Measurements from ENCODE around the gene EPN1.

DNA sequence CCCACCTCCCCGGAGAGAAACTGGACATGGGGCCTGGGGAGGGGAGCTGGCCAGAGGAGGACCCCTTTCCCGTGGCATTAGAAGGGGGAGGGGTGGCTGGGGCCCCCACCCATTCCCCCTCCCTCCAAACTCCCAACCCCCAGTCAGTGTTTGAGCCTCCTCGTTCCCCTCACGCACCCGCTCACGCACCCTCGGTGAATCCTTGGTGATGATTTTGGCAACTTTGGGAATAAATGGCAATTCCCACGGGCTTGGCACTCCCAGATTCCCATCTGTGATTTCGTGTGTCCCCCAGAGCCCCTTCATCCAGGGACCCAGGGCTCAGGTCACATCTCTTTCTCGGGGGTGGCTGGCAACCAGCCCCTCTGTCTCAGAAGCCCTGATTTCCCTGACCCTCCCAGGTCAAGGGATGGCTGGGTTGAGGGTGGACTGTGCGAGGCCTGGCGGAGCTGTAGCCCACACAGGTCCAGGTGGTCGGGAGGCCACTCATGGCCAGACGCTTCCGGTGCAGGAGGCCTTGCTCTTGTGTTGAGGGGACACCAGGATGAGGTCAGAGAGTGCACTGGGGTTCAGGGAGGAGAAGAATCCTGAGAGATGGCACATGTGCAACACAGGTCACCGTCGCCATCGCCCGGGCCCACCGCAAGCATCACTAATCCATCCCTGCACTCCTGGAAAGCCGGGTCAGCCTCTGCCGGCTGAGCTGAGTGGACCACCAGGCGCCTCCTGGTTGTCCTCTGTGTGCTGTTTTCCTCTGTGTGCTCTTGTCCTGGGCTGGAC lies 20.7 kb downstream of the EPN1 start:
- TF ChIP-seq EP300 (IDR thresholded peaks at IDR 0.05; ENCODE audit: low read length) (no peak), POLR2AphosphoS2 (IDR thresholded peaks at IDR 0.05; ENCODE audit: low read length) (no peak), HDGF (IDR thresholded peaks at IDR 0.05) (no peak), ESRRB (CRISPR knock-in tag; IDR thresholded peaks at IDR 0.05; ENCODE audit: borderline replicate concordance) (no peak), PHF8 (IDR thresholded peaks at IDR 0.05; ENCODE audit: borderline replicate concordance, low read length) (no peak), ESRRA (IDR thresholded peaks at IDR 0.05; ENCODE audit: borderline replicate concordance, low read depth) (no peak), TBP (optimal IDR thresholded peaks at IDR 0.05; ENCODE audit: low read depth, low read length) (no peak), NFYB (IDR thresholded peaks at IDR 0.05; ENCODE audit: extremely low read depth, insufficient read length) (no peak), ZNF316 (IDR thresholded peaks at IDR 0.05) (no peak), SOX6 (IDR thresholded peaks at IDR 0.05) (no peak)
- TF ChIP-seq, protein P1, sequence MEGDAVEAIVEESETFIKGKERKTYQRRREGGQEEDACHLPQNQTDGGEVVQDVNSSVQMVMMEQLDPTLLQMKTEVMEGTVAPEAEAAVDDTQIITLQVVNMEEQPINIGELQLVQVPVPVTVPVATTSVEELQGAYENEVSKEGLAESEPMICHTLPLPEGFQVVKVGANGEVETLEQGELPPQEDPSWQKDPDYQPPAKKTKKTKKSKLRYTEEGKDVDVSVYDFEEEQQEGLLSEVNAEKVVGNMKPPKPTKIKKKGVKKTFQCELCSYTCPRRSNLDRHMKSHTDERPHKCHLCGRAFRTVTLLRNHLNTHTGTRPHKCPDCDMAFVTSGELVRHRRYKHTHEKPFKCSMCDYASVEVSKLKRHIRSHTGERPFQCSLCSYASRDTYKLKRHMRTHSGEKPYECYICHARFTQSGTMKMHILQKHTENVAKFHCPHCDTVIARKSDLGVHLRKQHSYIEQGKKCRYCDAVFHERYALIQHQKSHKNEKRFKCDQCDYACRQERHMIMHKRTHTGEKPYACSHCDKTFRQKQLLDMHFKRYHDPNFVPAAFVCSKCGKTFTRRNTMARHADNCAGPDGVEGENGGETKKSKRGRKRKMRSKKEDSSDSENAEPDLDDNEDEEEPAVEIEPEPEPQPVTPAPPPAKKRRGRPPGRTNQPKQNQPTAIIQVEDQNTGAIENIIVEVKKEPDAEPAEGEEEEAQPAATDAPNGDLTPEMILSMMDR (IDR thresholded peaks at IDR 0.05 in 2 of 3, conservative IDR thresholded peaks at IDR 0.05 in 1 of 3; ENCODE audit: insufficient read depth in 2 of 3, low read depth in 1 of 3, low read length in 3 of 3) = no peak
- TF ChIP-seq, protein P2, sequence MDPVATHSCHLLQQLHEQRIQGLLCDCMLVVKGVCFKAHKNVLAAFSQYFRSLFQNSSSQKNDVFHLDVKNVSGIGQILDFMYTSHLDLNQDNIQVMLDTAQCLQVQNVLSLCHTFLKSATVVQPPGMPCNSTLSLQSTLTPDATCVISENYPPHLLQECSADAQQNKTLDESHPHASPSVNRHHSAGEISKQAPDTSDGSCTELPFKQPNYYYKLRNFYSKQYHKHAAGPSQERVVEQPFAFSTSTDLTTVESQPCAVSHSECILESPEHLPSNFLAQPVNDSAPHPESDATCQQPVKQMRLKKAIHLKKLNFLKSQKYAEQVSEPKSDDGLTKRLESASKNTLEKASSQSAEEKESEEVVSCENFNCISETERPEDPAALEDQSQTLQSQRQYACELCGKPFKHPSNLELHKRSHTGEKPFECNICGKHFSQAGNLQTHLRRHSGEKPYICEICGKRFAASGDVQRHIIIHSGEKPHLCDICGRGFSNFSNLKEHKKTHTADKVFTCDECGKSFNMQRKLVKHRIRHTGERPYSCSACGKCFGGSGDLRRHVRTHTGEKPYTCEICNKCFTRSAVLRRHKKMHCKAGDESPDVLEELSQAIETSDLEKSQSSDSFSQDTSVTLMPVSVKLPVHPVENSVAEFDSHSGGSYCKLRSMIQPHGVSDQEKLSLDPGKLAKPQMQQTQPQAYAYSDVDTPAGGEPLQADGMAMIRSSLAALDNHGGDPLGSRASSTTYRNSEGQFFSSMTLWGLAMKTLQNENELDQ (CRISPR knock-in tag; IDR thresholded peaks at IDR 0.05; ENCODE audit: borderline replicate concordance) = no peak
